Limb (tissue), 2 donors: ENCODE results near the gene FMNL1.
"Not testable (repeated sequence)": the region's sequence is repeated elsewhere in the genome, so short reads cannot be mapped to it uniquely, and the experiment has no call there.

Experiments
- DNase-seq, 2 donors: peaks; one replicate each; pipeline ENCODE4 v3.0.0-alpha.2; 2016; ENCODE audit errors: extremely low spot score in 2 of 2

The FMNL1 gene

GRCh38 chr17:45221081-45222013, at the start of gene FMNL1:
TSS of gene FMNL1 (plus strand) at chr17:45221885. CDS start at chr17:45222125, 240 bp downstream.
- no peak for DNase-seq

- DNase-seq = no peak
Observed at GRCh38 chr17:45172232-45172540, 49.5 kb upstream of the FMNL1 start.

- peak; percentile 74 to 86 for DNase-seq
Observed at GRCh38 chr17:45172541-45173286, 49.0 kb upstream of the FMNL1 start.

GRCh38 chr17:45175759-45176115, 45.9 kb upstream of the FMNL1 start:
- DNase-seq = no peak

GRCh38 chr17:45177563-45177962, 44.1 kb upstream of the FMNL1 start:
- DNase-seq = no peak

- no peak for DNase-seq
Observed at GRCh38 chr17:45184144-45184543, 37.5 kb upstream of the FMNL1 start.

GRCh38 chr17:45186801-45187354, 34.8 kb upstream of the FMNL1 start:
- no peak for DNase-seq

GRCh38 chr17:45189009-45189408, 32.7 kb upstream of the FMNL1 start:
- DNase-seq = no peak

- no peak for DNase-seq
Observed at GRCh38 chr17:45190503-45191255, 31.0 kb upstream of the FMNL1 start.

GRCh38 chr17:45195424-45195823, 26.3 kb upstream of the FMNL1 start:
- DNase-seq = no peak

- DNase-seq = no peak
Observed at GRCh38 chr17:45197108-45197507, 24.6 kb upstream of the FMNL1 start.

GRCh38 chr17:45197555-45198334, 23.9 kb upstream of the FMNL1 start:
- DNase-seq = peak; percentile 83 to 92

GRCh38 chr17:45200701-45201100, 21.0 kb upstream of the FMNL1 start:
- DNase-seq = no peak

GRCh38 chr17:45201457-45201856, 20.2 kb upstream of the FMNL1 start:
- no peak for DNase-seq

- DNase-seq = not testable (repeated sequence)
Observed at GRCh38 chr17:45201880-45202279, 19.8 kb upstream of the FMNL1 start.

GRCh38 chr17:45218895-45219661, 2.6 kb upstream of the FMNL1 start:
- peak; percentile 89 to 90 for DNase-seq

GRCh38 chr17:45220079-45220478, 1.6 kb upstream of the FMNL1 start:
- no peak for DNase-seq

- DNase-seq = no peak
Observed at GRCh38 chr17:45222014-45222288, 266 bp downstream of the FMNL1 start.

GRCh38 chr17:45222289-45222995, 757 bp downstream of the FMNL1 start:
- DNase-seq = no peak
